ENCODE measurements around the gene EEF2K.

EEF2K gene

GRCh38 chr16:22253272-22253671 is 47.2 kb downstream of the EEF2K start:
- FAIRE-seq: no peak

- no peak for FAIRE-seq
Measured at GRCh38 chr16:22255335-22255734, 49.3 kb downstream of the EEF2K start.

GRCh38 chr16:22257440-22257839 is 51.4 kb downstream of the EEF2K start:
- FAIRE-seq: no peak

- FAIRE-seq: no peak
Measured at GRCh38 chr16:22260490-22260889, 54.4 kb downstream of the EEF2K start.

GRCh38 chr16:22262460-22262859 is 56.4 kb downstream of the EEF2K start:
- FAIRE-seq: no peak

- FAIRE-seq: no peak
Measured at GRCh38 chr16:22264786-22265185, 58.7 kb downstream of the EEF2K start.

- no peak for FAIRE-seq
Measured at GRCh38 chr16:22265351-22265750, 59.3 kb downstream of the EEF2K start.

- FAIRE-seq: no peak
Measured at GRCh38 chr16:22266546-22266945, 60.5 kb downstream of the EEF2K start.

GRCh38 chr16:22267764-22268163 is 61.7 kb downstream of the EEF2K start:
- no peak for FAIRE-seq

- no peak for FAIRE-seq
Measured at GRCh38 chr16:22270525-22270924, 64.4 kb downstream of the EEF2K start.

- FAIRE-seq: no peak
Measured at GRCh38 chr16:22272870-22273650, 67.0 kb downstream of the EEF2K start.

GRCh38 chr16:22274916-22275315 is 68.8 kb downstream of the EEF2K start:
- no peak for FAIRE-seq

GRCh38 chr16:22278441-22279230 is 72.6 kb downstream of the EEF2K start:
- no peak for FAIRE-seq

- no peak for FAIRE-seq
Measured at GRCh38 chr16:22282254-22282892, 76.3 kb downstream of the EEF2K start.

- FAIRE-seq: no peak
Measured at GRCh38 chr16:22284637-22285036, 78.6 kb downstream of the EEF2K start.

- no peak for FAIRE-seq
Measured at GRCh38 chr16:22285080-22285479, 79.0 kb downstream of the EEF2K start.

GRCh38 chr16:22291020-22291419 is 84.9 kb downstream of the EEF2K start:
- no peak for FAIRE-seq

- FAIRE-seq: no peak
Measured at GRCh38 chr16:22291860-22292318, 85.8 kb downstream of the EEF2K start.

- FAIRE-seq: no peak
Measured at GRCh38 chr16:22292320-22292719, 86.2 kb downstream of the EEF2K start.

- FAIRE-seq: no peak
Measured at GRCh38 chr16:22293137-22294106, 87.3 kb downstream of the EEF2K start.

- no peak for FAIRE-seq
Measured at GRCh38 chr16:22296225-22297113, 90.4 kb downstream of the EEF2K start.

Data from islet of Langerhans (tissue), 1 donor.